ENCODE measurements around the gene PGAP3.

GRCh38 chr17:39638317-39638716, 49.5 kb downstream of the PGAP3 start:
- TF ChIP-seq, protein P1, sequence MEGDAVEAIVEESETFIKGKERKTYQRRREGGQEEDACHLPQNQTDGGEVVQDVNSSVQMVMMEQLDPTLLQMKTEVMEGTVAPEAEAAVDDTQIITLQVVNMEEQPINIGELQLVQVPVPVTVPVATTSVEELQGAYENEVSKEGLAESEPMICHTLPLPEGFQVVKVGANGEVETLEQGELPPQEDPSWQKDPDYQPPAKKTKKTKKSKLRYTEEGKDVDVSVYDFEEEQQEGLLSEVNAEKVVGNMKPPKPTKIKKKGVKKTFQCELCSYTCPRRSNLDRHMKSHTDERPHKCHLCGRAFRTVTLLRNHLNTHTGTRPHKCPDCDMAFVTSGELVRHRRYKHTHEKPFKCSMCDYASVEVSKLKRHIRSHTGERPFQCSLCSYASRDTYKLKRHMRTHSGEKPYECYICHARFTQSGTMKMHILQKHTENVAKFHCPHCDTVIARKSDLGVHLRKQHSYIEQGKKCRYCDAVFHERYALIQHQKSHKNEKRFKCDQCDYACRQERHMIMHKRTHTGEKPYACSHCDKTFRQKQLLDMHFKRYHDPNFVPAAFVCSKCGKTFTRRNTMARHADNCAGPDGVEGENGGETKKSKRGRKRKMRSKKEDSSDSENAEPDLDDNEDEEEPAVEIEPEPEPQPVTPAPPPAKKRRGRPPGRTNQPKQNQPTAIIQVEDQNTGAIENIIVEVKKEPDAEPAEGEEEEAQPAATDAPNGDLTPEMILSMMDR (IDR thresholded peaks at IDR 0.05) = no peak
- no peak for TF ChIP-seq POLR2A (IDR thresholded peaks at IDR 0.05)

Measured in vagina (tissue), 2 donors.